MCF 10A (cell line): ENCODE results near the gene ZFYVE21. TPM values are rescaled to one million over a fixed set of nuclear protein-coding genes. Genes with fewer than 3 reads are reported as not detected.

Experiments used
- BruUV-seq: library from RNA; stranded (reverse); fragments of 400-500 nt; replicated peaks from 2 replicates; lab custom pipeline; 2021; lab: Mats Ljungman, UMichigan
- CTCF ChIA-PET: fragments of 300-600 bp; sonication (Branson Sonifier 250); formaldehyde crosslinking; extraction: SDS; loops from one replicate; lab custom pipeline; 2021; ENCODE audit warnings: antibody characterized with exemption, inconsistent platforms; lab: Yijun Ruan, JAX
- POLR2A ChIA-PET: fragments of 300-600, 350-650 bp; sonication (Branson Sonifier 250); formaldehyde crosslinking; extraction: SDS; loops from one replicate; lab custom pipeline; 2020; ENCODE audit warnings: antibody characterized with exemption, inconsistent platforms; lab: Yijun Ruan, JAX
- DNase-seq: peaks from one replicate; pipeline ENCODE4 v3.0.0-alpha.2; 2018; ENCODE audit not compliant: unreplicated experiment
- H3K27ac Mint-ChIP-seq: one replicate; pipeline ENCODE4 v1.8.0; 2022; ENCODE audit warnings: mild to moderate bottlenecking, low read depth, mixed read lengths; ENCODE audit not compliant: unreplicated experiment
- H3K27me3 Mint-ChIP-seq: one replicate; pipeline ENCODE4 v1.8.0; 2022; ENCODE audit warnings: mixed read lengths; ENCODE audit not compliant: insufficient read depth, unreplicated experiment
- H3K36me3 Mint-ChIP-seq: one replicate; pipeline ENCODE4 v1.8.0; 2022; ENCODE audit warnings: mild to moderate bottlenecking, moderate library complexity, mixed read lengths; ENCODE audit not compliant: insufficient read depth, unreplicated experiment
- H3K4me1 Mint-ChIP-seq: one replicate; pipeline ENCODE4 v1.8.0; 2022; ENCODE audit warnings: mixed read lengths; ENCODE audit not compliant: insufficient read depth, unreplicated experiment
- H3K4me3 Mint-ChIP-seq: one replicate; pipeline ENCODE4 v1.8.0; 2022; ENCODE audit warnings: mild to moderate bottlenecking, moderate library complexity, mixed read lengths; ENCODE audit not compliant: unreplicated experiment
- H3K9me3 Mint-ChIP-seq: one replicate; pipeline ENCODE4 v1.8.0; 2022; ENCODE audit warnings: mixed read lengths; ENCODE audit not compliant: unreplicated experiment
- CTCF ChIP-seq: fragments of 200-600 bp; IDR thresholded peaks from one replicate; pipeline ENCODE4 v1.8.0; 2022; ENCODE audit warnings: antibody characterized with exemption, mild to moderate bottlenecking; ENCODE audit not compliant: unreplicated experiment
- intact Hi-C: fragments of 100-400 bp; cut with micrococcal nuclease; formaldehyde crosslinking; loops from 2 replicates; pipeline ENCODE4 v1.14.1; 2022
- total RNA-seq: library from RNA; stranded (reverse); gene quantifications from 2 replicates; pipeline ENCODE4 v1.2.3, GENCODE V29; 2022

ZFYVE21 gene
- total RNA-seq, 1 experiment from 2014 or later, result 35.5 TPM

DNA sequence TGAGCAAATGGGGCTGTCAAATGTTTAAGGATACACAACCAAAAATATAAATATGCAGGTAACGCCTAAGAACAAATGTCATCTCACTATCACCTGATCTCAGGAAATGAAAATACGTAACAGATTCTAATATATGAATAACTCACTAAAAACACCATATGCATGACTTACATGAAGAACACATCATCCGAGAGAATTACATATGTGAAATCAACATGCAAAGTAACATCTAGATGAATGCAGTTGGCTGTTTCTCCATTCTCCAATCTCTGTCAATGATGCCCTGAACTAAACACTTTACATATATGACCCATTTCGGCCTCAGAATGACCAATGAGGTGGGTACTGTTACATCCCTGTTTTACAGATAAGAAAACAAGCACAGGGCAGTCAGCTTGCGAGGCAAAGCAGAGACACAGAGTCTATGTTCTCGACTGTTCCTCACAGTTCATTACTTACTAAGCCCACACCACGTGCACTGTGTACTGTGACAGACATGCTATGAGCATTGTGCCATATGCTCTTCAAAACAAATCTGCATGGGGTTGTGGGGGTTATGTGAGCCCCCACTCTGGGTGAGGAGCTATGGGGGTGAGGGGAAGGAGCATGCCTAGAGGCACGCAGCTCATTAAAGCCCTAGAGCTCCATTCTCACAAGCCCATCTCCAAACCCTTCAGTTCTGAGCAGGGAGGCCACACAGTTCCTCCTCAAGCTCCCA, 42.6 kb downstream of the ZFYVE21 start:
- peaks cover 4% of the 10 kb centered on the region for H3K36me3 Mint-ChIP-seq
- BruUV-seq, result no TSS peak
- CTCF ChIA-PET, result interaction anchor here (0.6 to 0.7 kb wide), 2 partner anchors 13 to 251 kb away, joined by 3 to 4 read pairs; no protein-coding TSS in a partner anchor

GRCh38 chr14:103762036-103762435, 46.4 kb downstream of the ZFYVE21 start:
- no peak for TF ChIP-seq CTCF
- Mint-ChIP-seq H3K36me3 (peaks cover 5% of the 10 kb centered on the region), H3K27me3 (no peaks in the 10 kb centered on the region), H3K4me1 (peaks cover 4% of the 10 kb centered on the region), H3K4me3 (no peak overlapping the region), H3K9me3 (no peaks in the 10 kb centered on the region), H3K27ac (no peak overlapping the region)
- DNase-seq, result no peak
- POLR2A ChIA-PET, result no interaction called here
- BruUV-seq, result no TSS peak
- intact Hi-C loops, result no loop called here
- CTCF ChIA-PET, result no interaction called here

More for the DNA sequence above, 42.6 kb downstream of the ZFYVE21 start:
- DNase-seq, result no peak
- no peaks in the 10 kb centered on the region for H3K9me3 Mint-ChIP-seq
- no peak for TF ChIP-seq CTCF
- no peaks in the 10 kb centered on the region for H3K27me3 Mint-ChIP-seq
- intact Hi-C loops, result no loop called here
- H3K4me1 Mint-ChIP-seq, result peaks cover 4% of the 10 kb centered on the region
- POLR2A ChIA-PET, result no interaction called here
- H3K4me3 Mint-ChIP-seq, result no peak overlapping the region
- H3K27ac Mint-ChIP-seq, result no peak overlapping the region

DNA sequence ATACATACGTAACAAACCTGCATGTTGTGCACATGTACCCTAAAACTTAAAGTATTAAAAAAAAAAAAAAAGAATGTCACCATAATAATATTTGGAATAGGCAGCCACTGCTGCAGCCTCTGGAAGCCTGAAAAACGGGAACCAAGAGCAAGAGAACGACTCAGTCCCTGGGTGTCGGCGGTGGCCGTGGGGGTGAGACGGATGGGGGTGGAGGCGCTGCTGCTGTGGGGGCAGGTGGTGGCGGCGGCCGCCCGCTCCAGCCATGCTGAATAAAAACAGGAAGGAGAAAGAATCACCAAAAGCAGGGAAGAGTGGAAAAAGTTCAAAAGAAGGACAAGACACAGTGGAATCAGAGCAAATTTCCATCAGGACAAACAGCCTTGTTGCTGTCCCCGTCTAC, 46.9 kb downstream of the ZFYVE21 start:
- ChIA-PET CTCF (no interaction called here), POLR2A (no interaction called here)
- DNase-seq, result no peak
- H3K4me1 Mint-ChIP-seq, result peaks cover 7% of the 10 kb centered on the region
- no peak overlapping the region for H3K27ac Mint-ChIP-seq
- H3K36me3 Mint-ChIP-seq, result peaks cover 8% of the 10 kb centered on the region
- BruUV-seq, result no TSS peak
- H3K4me3 Mint-ChIP-seq, result no peak overlapping the region
- no peak for TF ChIP-seq CTCF
- H3K27me3 Mint-ChIP-seq, result no peaks in the 10 kb centered on the region
- H3K9me3 Mint-ChIP-seq, result no peaks in the 10 kb centered on the region
- intact Hi-C loops, result no loop called here

- Mint-ChIP-seq H3K36me3 (peaks cover 11% of the 10 kb centered on the region), H3K4me3 (no peak overlapping the region), H3K27me3 (no peaks in the 10 kb centered on the region), H3K4me1 (peaks cover 9% of the 10 kb centered on the region), H3K9me3 (no peaks in the 10 kb centered on the region), H3K27ac (no peak overlapping the region)
- intact Hi-C loops, result no loop called here
- DNase-seq, result no peak
- TF ChIP-seq CTCF, result no peak
- BruUV-seq, result no TSS peak
- POLR2A ChIA-PET, result interaction anchor here (0.5 to 0.7 kb wide), 2 partner anchors 13 to 728 kb away, joined by 3 read pairs; no protein-coding TSS in a partner anchor
- CTCF ChIA-PET, result interaction anchor here (0.7 kb wide), 1 partner anchor 44 kb away, joined by 3 read pairs; no protein-coding TSS in a partner anchor
Observed at GRCh38 chr14:103763730-103764488, 48.3 kb downstream of the ZFYVE21 start.
